Measurements from ENCODE around the gene CFAP52.
"Not testable (repeated sequence)": the region's sequence is repeated elsewhere in the genome, so short reads cannot be mapped to it uniquely, and the experiment has no call there.

Gene CFAP52

GRCh38 chr17:9568957-9569588 is 7.4 kb upstream of the CFAP52 start:
- Histone ChIP-seq H3K4me3 (ENCODE audit: low read length in 2 of 2) (no peak overlapping the region), H3K27me3 (ENCODE audit: control insufficient read depth in 1 of 2, insufficient read depth in 2 of 2, low read length in 2 of 2) (no peaks in the 10 kb centered on the region), H3K27ac (ENCODE audit: low read length) (no peak overlapping the region), H3K36me3 (ENCODE audit: control insufficient read depth in 2 of 2, insufficient read depth in 2 of 2, low read length in 2 of 2) (peaks cover 0 to 6% of the 10 kb centered on the region in 2 donors), H3K9ac (ENCODE audit: low read length in 2 of 2) (no peak overlapping the region), H3K4me1 (ENCODE audit: control insufficient read depth, insufficient read depth, low read length) (no peaks in the 10 kb centered on the region), H3K9me3 (ENCODE audit: control insufficient read depth in 2 of 2, low read length in 2 of 2) (no peaks in the 10 kb centered on the region)

- Histone ChIP-seq H3K27ac (ENCODE audit: low read length) (no peak overlapping the region), H3K27me3 (ENCODE audit: control insufficient read depth in 1 of 2, insufficient read depth in 2 of 2, low read length in 2 of 2) (no peaks in the 10 kb centered on the region), H3K9ac (ENCODE audit: low read length in 2 of 2) (no peak overlapping the region), H3K36me3 (ENCODE audit: control insufficient read depth in 2 of 2, insufficient read depth in 2 of 2, low read length in 2 of 2) (peaks cover 0 to 6% of the 10 kb centered on the region in 2 donors), H3K9me3 (ENCODE audit: control insufficient read depth in 2 of 2, low read length in 2 of 2) (no peaks in the 10 kb centered on the region), H3K4me1 (ENCODE audit: control insufficient read depth, insufficient read depth, low read length) (peaks cover 6% of the 10 kb centered on the region), H3K4me3 (ENCODE audit: low read length in 2 of 2) (no peak overlapping the region)
Measured at GRCh38 chr17:9571201-9571600, 5.2 kb upstream of the CFAP52 start.

GRCh38 chr17:9575381-9576101 is 901 bp upstream of the CFAP52 start, which contains the start of gene STX8:
STX8 (minus strand) TSS chr17:9575820; CDS start chr17:9575808, 12 bp downstream.
- no peaks in the 10 kb centered on the region for H3K36me3 ChIP-seq (ENCODE audit: control insufficient read depth in 2 of 2, insufficient read depth in 2 of 2, low read length in 2 of 2)
- H3K4me3 ChIP-seq (ENCODE audit: low read length in 2 of 2) = peak within 1 kb of the TSS; percentile 88 to 94
- H3K9ac ChIP-seq (ENCODE audit: low read length in 2 of 2) = peak within 1 kb of the TSS; percentile 87 to 91
- H3K27ac ChIP-seq (ENCODE audit: low read length) = peak within 1 kb of the TSS; percentile 19
- H3K4me1 ChIP-seq (ENCODE audit: control insufficient read depth, insufficient read depth, low read length) = peaks cover 16% of the 10 kb centered on the region
- no peaks in the 10 kb centered on the region for H3K9me3 ChIP-seq (ENCODE audit: control insufficient read depth in 2 of 2, low read length in 2 of 2)
- H3K27me3 ChIP-seq (ENCODE audit: control insufficient read depth in 1 of 2, insufficient read depth in 2 of 2, low read length in 2 of 2) = no peaks in the 10 kb centered on the region

- H3K4me1 ChIP-seq (ENCODE audit: control insufficient read depth, insufficient read depth, low read length) = peaks cover 16% of the 10 kb centered on the region
- H3K27ac ChIP-seq (ENCODE audit: low read length) = no peak overlapping the region
- H3K9me3 ChIP-seq (ENCODE audit: control insufficient read depth in 2 of 2, low read length in 2 of 2) = no peaks in the 10 kb centered on the region
- H3K27me3 ChIP-seq (ENCODE audit: control insufficient read depth in 1 of 2, insufficient read depth in 2 of 2, low read length in 2 of 2) = no peaks in the 10 kb centered on the region
- H3K4me3 ChIP-seq (ENCODE audit: low read length in 2 of 2) = peak overlapping the region in 1 of 2 donors; percentile 94
- H3K36me3 ChIP-seq (ENCODE audit: control insufficient read depth in 2 of 2, insufficient read depth in 2 of 2, low read length in 2 of 2) = no peaks in the 10 kb centered on the region
- H3K9ac ChIP-seq (ENCODE audit: low read length in 2 of 2) = peak overlapping the region in 1 of 2 donors; percentile 91
Measured at GRCh38 chr17:9577373-9577709, 899 bp downstream of the CFAP52 start.

GRCh38 chr17:9587969-9588656 is 11.7 kb downstream of the CFAP52 start:
- Histone ChIP-seq H3K9ac (ENCODE audit: low read length in 2 of 2) (no peak overlapping the region), H3K27ac (ENCODE audit: low read length) (no peak overlapping the region), H3K4me1 (ENCODE audit: control insufficient read depth, insufficient read depth, low read length) (no peaks in the 10 kb centered on the region), H3K36me3 (ENCODE audit: control insufficient read depth in 2 of 2, insufficient read depth in 2 of 2, low read length in 2 of 2) (no peaks in the 10 kb centered on the region), H3K4me3 (ENCODE audit: low read length in 2 of 2) (no peak overlapping the region), H3K9me3 (ENCODE audit: control insufficient read depth in 2 of 2, low read length in 2 of 2) (no peaks in the 10 kb centered on the region), H3K27me3 (ENCODE audit: control insufficient read depth in 1 of 2, insufficient read depth in 2 of 2, low read length in 2 of 2) (no peaks in the 10 kb centered on the region)

- Histone ChIP-seq H3K4me1 (ENCODE audit: control insufficient read depth, insufficient read depth, low read length) (peaks cover 6% of the 10 kb centered on the region), H3K4me3 (ENCODE audit: low read length in 2 of 2) (no peak overlapping the region), H3K27me3 (ENCODE audit: control insufficient read depth in 1 of 2, insufficient read depth in 2 of 2, low read length in 2 of 2) (no peaks in the 10 kb centered on the region), H3K27ac (ENCODE audit: low read length) (no peak overlapping the region), H3K9ac (ENCODE audit: low read length in 2 of 2) (no peak overlapping the region), H3K9me3 (ENCODE audit: control insufficient read depth in 2 of 2, low read length in 2 of 2) (no peaks in the 10 kb centered on the region), H3K36me3 (ENCODE audit: control insufficient read depth in 2 of 2, insufficient read depth in 2 of 2, low read length in 2 of 2) (no peaks in the 10 kb centered on the region)
Measured at GRCh38 chr17:9594065-9594464, 17.6 kb downstream of the CFAP52 start.

- H3K9me3 ChIP-seq (ENCODE audit: control insufficient read depth in 2 of 2, low read length in 2 of 2); H3K4me3 ChIP-seq (ENCODE audit: low read length in 2 of 2); H3K27me3 ChIP-seq (ENCODE audit: control insufficient read depth in 1 of 2, insufficient read depth in 2 of 2, low read length in 2 of 2); H3K9ac ChIP-seq (ENCODE audit: low read length in 2 of 2); H3K4me1 ChIP-seq (ENCODE audit: control insufficient read depth, insufficient read depth, low read length); H3K27ac ChIP-seq (ENCODE audit: low read length); H3K36me3 ChIP-seq (ENCODE audit: control insufficient read depth in 2 of 2, insufficient read depth in 2 of 2, low read length in 2 of 2): not testable (repeated sequence)
Measured at GRCh38 chr17:9597638-9598037, 21.2 kb downstream of the CFAP52 start.

- Histone ChIP-seq H3K9ac (ENCODE audit: low read length in 2 of 2) (no peak overlapping the region), H3K27ac (ENCODE audit: low read length) (no peak overlapping the region), H3K27me3 (ENCODE audit: control insufficient read depth in 1 of 2, insufficient read depth in 2 of 2, low read length in 2 of 2) (no peaks in the 10 kb centered on the region), H3K36me3 (ENCODE audit: control insufficient read depth in 2 of 2, insufficient read depth in 2 of 2, low read length in 2 of 2) (no peaks in the 10 kb centered on the region), H3K4me1 (ENCODE audit: control insufficient read depth, insufficient read depth, low read length) (peaks cover 6% of the 10 kb centered on the region), H3K4me3 (ENCODE audit: low read length in 2 of 2) (no peak overlapping the region), H3K9me3 (ENCODE audit: control insufficient read depth in 2 of 2, low read length in 2 of 2) (no peaks in the 10 kb centered on the region)
Measured at GRCh38 chr17:9598661-9599060, 22.2 kb downstream of the CFAP52 start.

GRCh38 chr17:9604583-9604982 is 28.1 kb downstream of the CFAP52 start:
- not testable (repeated sequence) for H3K27me3 ChIP-seq (ENCODE audit: control insufficient read depth in 1 of 2, insufficient read depth in 2 of 2, low read length in 2 of 2); H3K4me3 ChIP-seq (ENCODE audit: low read length in 2 of 2); H3K4me1 ChIP-seq (ENCODE audit: control insufficient read depth, insufficient read depth, low read length); H3K27ac ChIP-seq (ENCODE audit: low read length); H3K9me3 ChIP-seq (ENCODE audit: control insufficient read depth in 2 of 2, low read length in 2 of 2); H3K9ac ChIP-seq (ENCODE audit: low read length in 2 of 2); H3K36me3 ChIP-seq (ENCODE audit: control insufficient read depth in 2 of 2, insufficient read depth in 2 of 2, low read length in 2 of 2)

- Histone ChIP-seq H3K36me3 (ENCODE audit: control insufficient read depth in 2 of 2, insufficient read depth in 2 of 2, low read length in 2 of 2) (no peaks in the 10 kb centered on the region), H3K27me3 (ENCODE audit: control insufficient read depth in 1 of 2, insufficient read depth in 2 of 2, low read length in 2 of 2) (no peaks in the 10 kb centered on the region), H3K4me3 (ENCODE audit: low read length in 2 of 2) (no peak overlapping the region), H3K9me3 (ENCODE audit: control insufficient read depth in 2 of 2, low read length in 2 of 2) (no peaks in the 10 kb centered on the region), H3K9ac (ENCODE audit: low read length in 2 of 2) (no peak overlapping the region), H3K27ac (ENCODE audit: low read length) (no peak overlapping the region), H3K4me1 (ENCODE audit: control insufficient read depth, insufficient read depth, low read length) (no peaks in the 10 kb centered on the region)
Measured at GRCh38 chr17:9606453-9606852, 30.0 kb downstream of the CFAP52 start.

- not testable (repeated sequence) for H3K4me1 ChIP-seq (ENCODE audit: control insufficient read depth, insufficient read depth, low read length); H3K27ac ChIP-seq (ENCODE audit: low read length); H3K4me3 ChIP-seq (ENCODE audit: low read length in 2 of 2); H3K9ac ChIP-seq (ENCODE audit: low read length in 2 of 2); H3K9me3 ChIP-seq (ENCODE audit: control insufficient read depth in 2 of 2, low read length in 2 of 2); H3K27me3 ChIP-seq (ENCODE audit: control insufficient read depth in 1 of 2, insufficient read depth in 2 of 2, low read length in 2 of 2); H3K36me3 ChIP-seq (ENCODE audit: control insufficient read depth in 2 of 2, insufficient read depth in 2 of 2, low read length in 2 of 2)
Measured at GRCh38 chr17:9607058-9607457, 30.6 kb downstream of the CFAP52 start.
